GDM1 (cell line): Measurements from ENCODE around the gene NMRAL1.
A peak's percentile ranks its signal among the peaks of the same experiment; 100 is the strongest.

Experiments used
- DNase-seq: peaks from one replicate; lab custom pipeline; 2025; lab: John Stamatoyannopoulos, UW

The NMRAL1 gene

DNA sequence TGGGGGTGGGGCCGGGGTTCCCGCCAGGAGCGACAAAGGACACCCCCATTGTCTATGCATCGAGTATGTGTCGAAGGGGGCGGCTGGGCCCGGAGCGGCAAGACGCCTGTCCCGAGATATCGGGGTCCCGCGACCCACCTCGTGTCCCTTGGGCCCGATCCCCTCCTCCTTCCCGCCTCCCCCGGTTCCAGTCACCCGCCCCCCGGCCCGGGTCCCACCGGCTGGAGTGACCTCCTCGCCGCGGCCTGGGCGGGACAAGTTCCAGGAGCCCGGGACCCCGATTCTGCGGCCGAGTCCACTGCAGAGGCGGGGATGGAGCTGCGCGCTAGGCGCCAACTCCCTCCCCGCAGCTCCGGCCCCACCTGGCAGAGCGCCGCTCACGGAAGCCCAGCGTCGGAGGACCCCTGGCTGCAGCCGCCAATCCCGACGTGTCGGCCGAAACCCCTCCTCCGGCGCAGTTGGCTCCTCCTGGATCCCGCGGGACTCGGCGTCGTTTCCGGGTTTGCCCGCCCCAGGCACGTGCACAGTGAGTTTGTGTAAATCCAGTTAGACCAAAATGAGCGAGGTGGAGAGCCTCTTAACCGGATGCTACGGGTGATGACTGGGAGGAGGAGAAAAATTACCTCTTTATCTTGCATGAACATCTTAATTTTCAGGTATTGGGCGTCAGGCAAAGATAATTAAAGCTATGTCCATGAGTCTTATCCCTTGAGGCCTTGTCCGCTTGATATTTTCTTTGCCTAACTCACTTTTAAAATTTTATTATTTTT lies at the start of gene NMRAL1:
TSS of gene NMRAL1 (minus strand) at position 434 of the 770 bp plus-strand sequence. CDS start 493 bp downstream, outside the sequence.
- peak; percentile 90 for DNase-seq

DNA sequence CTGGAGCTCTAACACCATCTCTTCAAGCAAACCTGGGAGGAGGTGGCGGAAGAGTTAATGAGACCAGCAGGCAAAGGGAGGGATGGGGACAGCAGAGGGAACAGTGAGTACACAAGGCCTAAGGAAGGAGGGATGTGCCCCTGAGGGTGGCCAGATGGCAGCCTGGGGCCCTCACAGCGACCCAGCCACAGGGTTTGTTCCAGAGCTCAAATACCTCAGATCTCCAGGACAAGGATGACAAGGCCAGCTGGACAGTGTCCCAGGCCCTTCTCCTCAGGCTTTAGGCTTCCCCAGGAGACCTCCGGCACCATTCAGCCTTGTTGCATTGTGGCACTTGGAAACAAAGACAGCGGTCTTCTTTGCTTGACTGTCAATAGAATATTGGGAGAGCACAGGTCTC lies 49.3 kb upstream of the NMRAL1 start:
- DNase-seq = no peak

GRCh38 chr16:4522051-4522581 lies 47.7 kb upstream of the NMRAL1 start:
- no peak for DNase-seq

DNA sequence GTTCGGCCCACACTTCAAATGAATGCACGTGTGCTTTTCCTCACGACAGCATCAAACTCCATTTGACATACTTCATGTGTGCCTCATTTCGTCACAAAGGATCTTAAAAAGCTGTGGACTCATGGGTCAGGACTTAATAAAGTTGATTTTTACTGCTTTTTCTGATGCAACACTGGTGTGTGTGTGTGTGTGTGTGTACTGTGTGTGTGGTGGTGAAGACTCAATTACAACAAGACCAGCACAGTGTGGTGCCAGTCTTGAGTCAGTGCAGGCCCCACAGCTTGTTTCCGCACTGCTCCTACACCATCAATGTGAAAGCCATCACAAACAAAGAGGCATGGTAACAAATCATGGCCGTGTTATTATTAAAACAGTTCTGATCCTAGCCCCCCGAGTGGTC lies 46.5 kb upstream of the NMRAL1 start:
- DNase-seq = no peak

DNA sequence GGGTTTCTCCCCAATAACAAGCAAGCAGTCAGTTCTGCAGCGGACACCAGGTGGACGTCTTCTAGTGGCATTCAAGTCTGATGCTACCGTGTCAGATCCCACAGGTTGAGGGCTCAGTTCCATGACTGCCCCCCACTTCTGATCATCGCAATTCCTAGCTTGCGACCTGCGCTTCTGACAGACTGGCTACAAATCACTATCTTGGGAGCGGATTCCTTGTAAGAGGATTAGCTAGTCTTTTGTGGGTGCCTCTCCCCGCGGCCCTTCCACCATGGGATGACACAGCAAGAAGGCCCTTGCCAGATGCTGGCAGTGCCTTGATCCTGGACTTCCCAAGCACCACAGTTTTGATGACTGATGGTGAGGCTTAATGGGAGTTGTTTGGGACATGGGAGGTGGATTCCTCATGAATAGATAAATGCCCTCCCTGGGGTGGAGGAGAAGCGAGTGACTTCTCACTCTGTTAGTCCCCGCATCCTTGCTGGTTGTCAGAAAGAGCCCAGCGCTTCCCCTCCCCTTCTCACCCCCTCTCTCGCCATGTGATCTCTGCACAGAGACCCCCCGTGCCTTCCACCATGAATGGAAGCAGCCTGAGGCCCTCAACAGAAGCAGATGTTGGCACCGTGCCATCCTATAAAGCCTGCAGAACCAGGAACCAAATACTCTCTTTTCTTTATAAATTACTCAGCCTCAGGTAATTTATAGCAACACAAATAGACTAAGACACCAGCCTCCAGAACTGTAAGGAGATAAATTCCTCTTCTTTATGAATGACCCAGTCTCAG lies 45.0 kb upstream of the NMRAL1 start:
- no peak for DNase-seq

DNA sequence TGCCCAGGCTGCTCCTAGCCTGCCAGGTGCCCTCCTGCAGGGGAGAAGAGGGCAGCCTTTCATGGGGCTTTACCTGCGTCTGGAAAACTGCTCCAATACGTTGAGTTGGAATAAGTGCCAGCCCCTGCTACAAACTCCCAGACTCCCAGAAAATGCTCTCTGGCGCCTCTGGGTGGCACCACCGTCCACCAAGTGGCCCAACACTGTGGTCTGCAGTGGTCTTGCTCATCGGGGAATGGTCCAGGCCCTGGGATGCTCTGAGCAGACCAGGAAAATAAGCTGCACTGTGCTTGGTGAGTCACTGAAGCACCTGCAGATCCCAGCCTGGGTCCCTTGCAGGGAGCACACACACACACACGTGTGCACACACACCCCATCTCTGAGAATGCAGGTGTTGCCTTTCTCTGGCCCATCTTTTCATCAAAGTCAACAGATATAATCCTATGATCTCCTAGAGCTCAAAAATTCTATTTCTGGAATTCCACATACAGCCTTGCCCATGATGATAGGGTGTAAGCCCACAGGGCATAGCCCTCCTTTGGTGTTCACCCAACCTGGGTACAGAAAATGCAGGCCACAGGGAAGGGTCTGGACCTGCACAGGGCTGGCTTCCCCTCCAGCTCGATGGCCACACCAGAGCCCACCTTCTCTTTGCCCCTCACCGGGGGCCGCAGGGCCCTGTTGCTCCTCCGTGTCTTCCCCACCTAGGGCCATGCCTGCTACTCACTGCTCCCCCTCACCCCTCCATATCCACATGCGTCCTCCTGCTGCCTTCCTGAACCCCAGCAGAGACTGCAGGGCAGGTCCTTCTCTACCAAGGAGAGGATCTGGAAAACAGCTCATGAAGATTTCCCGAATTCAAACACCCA lies 43.6 kb upstream of the NMRAL1 start:
- peak; percentile 29 for DNase-seq

GRCh38 chr16:4515611-4516233 lies 41.3 kb upstream of the NMRAL1 start:
- peak; percentile 81 for DNase-seq

DNA sequence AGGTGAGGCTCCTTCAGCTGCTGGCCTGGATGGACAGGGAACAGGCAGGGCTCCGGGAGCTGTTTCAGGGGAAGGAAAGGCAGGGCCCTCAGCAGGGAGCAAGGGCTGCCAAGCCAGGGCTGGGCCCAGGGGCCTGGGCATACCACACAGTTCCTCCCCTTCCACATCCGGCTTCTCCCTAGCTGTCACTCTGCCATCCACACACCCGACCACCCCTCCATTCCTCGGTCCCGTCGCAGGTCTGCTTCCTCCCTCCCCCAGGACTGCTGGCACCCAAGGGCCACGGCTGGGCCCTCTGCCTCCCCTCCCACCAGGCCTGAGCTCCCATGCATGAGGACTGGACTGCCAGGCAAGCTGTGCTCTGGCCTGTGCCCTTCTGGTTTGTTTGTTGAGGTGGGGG lies 40.2 kb upstream of the NMRAL1 start:
- DNase-seq = no peak

- DNase-seq = no peak
These were observed 39.5 kb upstream of the NMRAL1 start for GRCh38 chr16:4513881-4514280.

DNA sequence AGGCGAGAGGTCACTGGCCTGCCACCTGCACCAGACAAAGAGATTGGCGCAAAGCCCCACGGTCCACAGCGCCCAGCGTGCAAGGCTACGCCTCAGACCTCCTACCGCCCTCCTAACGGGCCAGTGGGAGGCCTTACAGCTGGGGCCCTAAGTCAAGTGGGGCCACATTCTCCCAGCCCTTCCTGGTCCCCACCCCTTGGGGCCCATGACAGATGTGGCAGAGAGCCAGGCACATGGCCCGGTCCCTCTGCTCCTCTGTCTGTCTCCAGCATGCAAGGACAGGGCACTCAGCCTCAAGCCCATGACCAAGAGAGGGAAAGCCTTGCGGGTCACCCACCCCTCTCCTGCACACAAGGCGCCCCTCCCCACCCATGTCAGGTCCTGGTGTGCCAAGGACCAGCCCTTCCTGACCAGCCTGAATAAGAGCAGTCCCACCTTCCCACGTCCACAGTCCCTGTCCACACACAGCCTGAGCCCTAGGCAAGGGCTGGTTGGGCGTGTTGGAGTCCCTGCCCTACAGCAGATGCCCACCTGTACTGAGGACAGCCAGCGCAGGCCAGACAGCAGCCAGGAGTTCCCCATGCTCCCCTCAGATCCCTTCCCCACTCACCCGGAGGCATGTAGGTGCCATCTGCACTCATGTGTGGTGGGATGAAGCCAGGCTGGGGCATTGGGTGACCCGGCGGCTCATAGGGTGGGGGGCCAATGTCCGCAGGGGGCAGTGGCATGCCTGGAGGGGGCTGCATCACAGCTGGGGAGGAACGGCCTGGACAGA lies 38.8 kb upstream of the NMRAL1 start:
- no peak for DNase-seq

- no peak for DNase-seq
These were observed 38.0 kb upstream of the NMRAL1 start for GRCh38 chr16:4512473-4512872.

DNA sequence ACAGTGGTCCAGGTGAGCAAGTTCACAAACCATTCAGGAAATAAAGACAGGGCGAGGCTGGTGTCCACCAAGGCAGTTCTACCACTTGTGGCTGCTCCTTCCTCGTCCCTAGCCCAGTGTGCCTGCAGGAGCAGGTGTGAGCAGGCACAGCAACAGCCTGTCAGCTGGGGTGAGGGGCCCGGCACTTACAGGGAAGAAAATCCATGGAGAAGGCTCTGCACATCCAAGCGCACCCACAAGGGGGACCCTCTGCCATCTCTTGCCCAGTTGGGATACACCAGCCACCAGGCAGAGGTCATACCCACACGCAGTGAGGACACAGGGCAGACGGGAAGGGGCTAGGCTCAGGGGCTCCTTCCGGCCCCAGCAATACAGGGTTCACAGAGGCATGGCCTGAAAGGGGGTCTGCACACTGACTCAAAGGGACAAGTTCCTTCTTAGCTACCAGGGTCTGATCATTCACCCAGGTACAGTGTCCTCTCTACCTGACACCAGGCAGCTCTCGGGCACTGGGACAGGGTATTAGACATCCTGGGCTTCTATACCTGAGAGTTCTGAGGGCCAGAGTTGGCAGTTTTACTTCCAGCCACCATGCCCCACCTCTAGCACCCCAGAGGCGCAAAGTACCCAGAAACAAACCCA lies 37.1 kb upstream of the NMRAL1 start:
- peak; percentile 11 for DNase-seq

GRCh38 chr16:4510747-4511426 lies 36.5 kb upstream of the NMRAL1 start:
- no peak for DNase-seq

DNA sequence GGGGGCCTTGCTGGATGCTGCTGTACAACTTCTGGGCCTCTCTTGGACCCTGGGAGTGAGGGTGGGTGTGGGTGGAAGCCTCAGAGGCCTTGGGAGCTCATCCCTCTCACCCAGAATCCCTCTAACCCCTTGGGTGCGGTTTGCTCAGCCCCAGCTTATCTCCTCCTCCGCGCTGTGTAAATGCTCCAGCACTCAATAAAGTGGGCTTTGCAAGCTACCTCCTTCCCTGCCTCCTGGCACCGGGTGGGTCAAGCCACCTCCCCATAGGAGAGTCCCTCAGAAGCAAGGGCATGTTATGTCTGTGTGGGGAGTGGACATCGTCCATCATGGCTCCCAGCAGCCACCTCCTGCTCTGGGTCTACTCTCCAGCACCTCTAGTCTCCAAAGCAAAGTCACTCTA lies 35.7 kb upstream of the NMRAL1 start:
- DNase-seq = no peak

DNA sequence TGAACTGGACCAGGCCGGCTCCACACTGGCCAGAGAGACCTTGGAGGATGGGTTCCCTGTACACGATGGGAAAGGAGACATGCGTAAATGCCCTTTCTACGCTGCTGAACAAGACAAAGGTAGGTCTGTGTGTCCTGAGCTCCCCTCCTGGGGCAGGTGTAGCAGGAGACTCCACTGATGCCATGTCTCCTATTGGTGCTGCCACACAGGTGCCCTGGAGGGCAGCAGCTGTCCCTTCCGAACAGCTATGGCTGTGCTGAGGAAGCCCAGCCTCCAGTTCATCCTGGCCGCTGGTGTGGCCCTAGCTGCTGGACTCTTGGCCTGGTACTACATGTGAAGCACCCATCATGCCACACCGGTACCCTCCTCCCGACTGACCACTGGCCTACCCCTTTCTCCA lies 35.0 kb upstream of the NMRAL1 start:
- no peak for DNase-seq

- no peak for DNase-seq
These were observed 34.4 kb upstream of the NMRAL1 start for GRCh38 chr16:4508806-4509205.

GRCh38 chr16:4507588-4508345 lies 33.3 kb upstream of the NMRAL1 start:
- no peak for DNase-seq

GRCh38 chr16:4506450-4506849 lies 32.0 kb upstream of the NMRAL1 start:
- peak; percentile 68 for DNase-seq
